GM12878 (cell line): Measurements from ENCODE around the gene ZNF775. TPM values are rescaled to one million over a fixed set of nuclear protein-coding genes. Genes with fewer than 3 reads are reported as not detected.

ENCODE experiments used
- BCLAF1 ChIP-seq: fragments of 450-650 bp; IDR thresholded peaks from 2 replicates; pipeline ENCODE4 v1.6.1; 2017; ENCODE audit warnings: antibody characterized with exemption, mild to moderate bottlenecking, moderate library complexity
- ETV6 ChIP-seq, 2 experiments: fragments of 450-650 bp in 1 of 2; IDR thresholded peaks in 1 of 2; conservative IDR thresholded peaks in 1 of 2; 2 replicates each; pipeline ENCODE4 v1.6.1; 2014; ENCODE audit warnings: antibody characterized with exemption in 1 of 2, borderline replicate concordance in 1 of 2, low read depth in 1 of 2, mild to moderate bottlenecking in 1 of 2, moderate library complexity in 1 of 2
- EZH2 ChIP-seq: IDR thresholded peaks from 2 replicates; pipeline ENCODE4 v1.6.1; 2012; ENCODE audit warnings: low read depth, mild to moderate bottlenecking, control low read depth, inconsistent platforms, low read length, borderline replicate concordance; ENCODE audit not compliant: control insufficient read depth
- HDAC2 ChIP-seq: fragments of 200-600 bp; sonication (generic); IDR thresholded peaks from 2 replicates; pipeline ENCODE4 v1.6.1; 2017
- KLF5 ChIP-seq: fragments of 450-650 bp; IDR thresholded peaks from 2 replicates; pipeline ENCODE4 v1.6.1; 2014; ENCODE audit warnings: mild to moderate bottlenecking; ENCODE audit not compliant: partially characterized antibody
- MLLT1 ChIP-seq: fragments of 450-650 bp; IDR thresholded peaks from 2 replicates; pipeline ENCODE4 v1.6.1; 2016; ENCODE audit warnings: mild to moderate bottlenecking
- MTA2 ChIP-seq: fragments of 450-650 bp; IDR thresholded peaks from 2 replicates; pipeline ENCODE4 v1.6.1; 2016; ENCODE audit warnings: low read depth, mild to moderate bottlenecking, moderate library complexity
- RELB ChIP-seq: fragments of 450-650 bp; IDR thresholded peaks from 2 replicates; pipeline ENCODE4 v1.6.1; 2017; ENCODE audit warnings: low read depth, mild to moderate bottlenecking, moderate library complexity
- TAF1 ChIP-seq: IDR thresholded peaks from 2 replicates; pipeline ENCODE4 v1.6.1; 2011; ENCODE audit warnings: mild to moderate bottlenecking, low read depth, low read length, borderline replicate concordance
- TCF3 ChIP-seq: IDR thresholded peaks from 2 replicates; pipeline ENCODE4 v1.6.1; 2012; ENCODE audit warnings: low read depth, mild to moderate bottlenecking, low read length, borderline replicate concordance; ENCODE audit not compliant: insufficient read depth
- ZZZ3 ChIP-seq: IDR thresholded peaks from 2 replicates; pipeline ENCODE4 v1.6.1; 2011; ENCODE audit warnings: low read depth; ENCODE audit not compliant: control insufficient read depth, insufficient read length
- polyA plus RNA-seq, 11 experiments: library from polyadenylated mRNA; depleted of rRNA in 4 of 11; unstranded in 6 of 11; stranded (reverse) in 5 of 11; fragments of >200 nt; fragmentation: Nextera tagmentation in 4 of 11; fragmentation: Illumina TruSeq in 1 of 11; extraction: Ambion mirVana in 4 of 11; extraction: Trizol in 1 of 11; gene quantifications; 1 replicate in 1 of 11; 2 replicates in 10 of 11; pipeline versions ENCODE4 v1.2.1 to v1.2.3, GENCODE V29; 2011 to 2016; ENCODE audit warnings: inconsistent platforms in 2 of 11, missing spikeins in 2 of 11, low read depth in 1 of 11
- total RNA-seq, 4 experiments: library from RNA; depleted of rRNA in 3 of 4; stranded (reverse); fragments of >200 nt in 3 of 4; fragmentation: Illumina TruSeq in 1 of 4; extraction: Trizol in 1 of 4; gene quantifications; 2 replicates each; pipeline versions ENCODE4 v1.2.1 to v1.2.3, GENCODE V29; 2013 to 2021
- TF ChIP-seq, protein P1 (sequence below): fragments of 150-350 bp; IDR thresholded peaks from 2 replicates; pipeline ENCODE4 v1.6.1; 2016; ENCODE audit warnings: low read depth, low read length
- TF ChIP-seq, protein P2 (sequence below): IDR thresholded peaks from 2 replicates; pipeline ENCODE4 v1.6.1; 2011; ENCODE audit warnings: low read depth, mild to moderate bottlenecking, low read length, moderate library complexity, borderline replicate concordance; ENCODE audit errors: extremely low read depth
- TF ChIP-seq, protein P3 (sequence below): fragments of 450-650 bp; formaldehyde crosslinking; IDR thresholded peaks from 2 replicates; pipeline ENCODE4 v1.4.0; 2020; ENCODE audit warnings: mild to moderate bottlenecking, moderate library complexity

Gene ZNF775
- total and polyA plus RNA-seq, 10 of the 15 experiments (the other 5 are each of a cell fraction or from before 2014, with no cell fraction given), result 0.05 to 14.3 (median 2.1) TPM

DNA sequence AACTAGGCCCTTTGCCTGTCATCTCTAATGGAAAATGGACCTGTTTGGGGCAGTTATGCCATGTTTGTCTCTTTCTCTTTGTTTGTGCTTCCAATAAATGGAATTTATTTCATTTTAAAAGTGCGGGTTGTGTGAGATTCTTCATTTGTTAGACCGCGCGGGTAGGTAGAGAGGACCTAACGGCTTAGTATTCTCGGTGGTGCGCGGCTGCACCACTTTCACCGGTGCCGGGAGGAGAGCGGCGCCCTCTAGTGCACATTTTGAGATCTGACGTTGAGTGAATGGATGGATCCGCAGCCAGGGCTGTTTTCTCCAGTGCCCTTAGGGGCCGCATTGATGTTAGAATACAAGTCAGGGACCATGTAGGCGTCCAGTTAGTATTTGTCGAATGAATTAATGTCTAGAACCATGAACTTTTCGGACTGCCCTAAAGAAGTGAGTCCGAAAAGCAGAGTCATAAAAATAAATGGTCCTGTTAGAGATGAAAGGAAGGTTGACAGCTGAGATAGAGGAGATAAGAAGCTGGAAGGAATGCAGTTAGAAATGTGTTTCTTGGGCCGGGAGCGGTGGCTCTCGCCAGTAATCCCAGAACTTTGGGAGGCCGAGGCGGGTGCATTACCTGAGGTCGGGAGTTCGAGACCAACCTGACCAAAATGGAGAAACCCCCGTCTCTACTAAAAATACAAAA lies 42.0 kb downstream of the ZNF775 start (continued):
- no peak for TF ChIP-seq ZZZ3
- TF ChIP-seq RELB, result 0 out of 2 replicates have a peak, but pooled peaks have one; percentile 18
- TF ChIP-seq, protein P1, sequence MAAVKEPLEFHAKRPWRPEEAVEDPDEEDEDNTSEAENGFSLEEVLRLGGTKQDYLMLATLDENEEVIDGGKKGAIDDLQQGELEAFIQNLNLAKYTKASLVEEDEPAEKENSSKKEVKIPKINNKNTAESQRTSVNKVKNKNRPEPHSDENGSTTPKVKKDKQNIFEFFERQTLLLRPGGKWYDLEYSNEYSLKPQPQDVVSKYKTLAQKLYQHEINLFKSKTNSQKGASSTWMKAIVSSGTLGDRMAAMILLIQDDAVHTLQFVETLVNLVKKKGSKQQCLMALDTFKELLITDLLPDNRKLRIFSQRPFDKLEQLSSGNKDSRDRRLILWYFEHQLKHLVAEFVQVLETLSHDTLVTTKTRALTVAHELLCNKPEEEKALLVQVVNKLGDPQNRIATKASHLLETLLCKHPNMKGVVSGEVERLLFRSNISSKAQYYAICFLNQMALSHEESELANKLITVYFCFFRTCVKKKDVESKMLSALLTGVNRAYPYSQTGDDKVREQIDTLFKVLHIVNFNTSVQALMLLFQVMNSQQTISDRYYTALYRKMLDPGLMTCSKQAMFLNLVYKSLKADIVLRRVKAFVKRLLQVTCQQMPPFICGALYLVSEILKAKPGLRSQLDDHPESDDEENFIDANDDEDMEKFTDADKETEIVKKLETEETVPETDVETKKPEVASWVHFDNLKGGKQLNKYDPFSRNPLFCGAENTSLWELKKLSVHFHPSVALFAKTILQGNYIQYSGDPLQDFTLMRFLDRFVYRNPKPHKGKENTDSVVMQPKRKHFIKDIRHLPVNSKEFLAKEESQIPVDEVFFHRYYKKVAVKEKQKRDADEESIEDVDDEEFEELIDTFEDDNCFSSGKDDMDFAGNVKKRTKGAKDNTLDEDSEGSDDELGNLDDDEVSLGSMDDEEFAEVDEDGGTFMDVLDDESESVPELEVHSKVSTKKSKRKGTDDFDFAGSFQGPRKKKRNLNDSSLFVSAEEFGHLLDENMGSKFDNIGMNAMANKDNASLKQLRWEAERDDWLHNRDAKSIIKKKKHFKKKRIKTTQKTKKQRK, result no peak
- TF ChIP-seq TAF1, result no peak
- no peak for TF ChIP-seq EZH2
- TF ChIP-seq, protein P2, sequence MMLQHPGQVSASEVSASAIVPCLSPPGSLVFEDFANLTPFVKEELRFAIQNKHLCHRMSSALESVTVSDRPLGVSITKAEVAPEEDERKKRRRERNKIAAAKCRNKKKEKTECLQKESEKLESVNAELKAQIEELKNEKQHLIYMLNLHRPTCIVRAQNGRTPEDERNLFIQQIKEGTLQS, result no peak
- TF ChIP-seq KLF5, result no peak
- TF ChIP-seq MTA2, result no peak
- 0 out of 2 replicates have a peak, but pooled peaks have one; percentile 14 for TF ChIP-seq MLLT1
- TF ChIP-seq TCF3, result no peak
- no peak for TF ChIP-seq BCLAF1
- TF ChIP-seq, protein P3, sequence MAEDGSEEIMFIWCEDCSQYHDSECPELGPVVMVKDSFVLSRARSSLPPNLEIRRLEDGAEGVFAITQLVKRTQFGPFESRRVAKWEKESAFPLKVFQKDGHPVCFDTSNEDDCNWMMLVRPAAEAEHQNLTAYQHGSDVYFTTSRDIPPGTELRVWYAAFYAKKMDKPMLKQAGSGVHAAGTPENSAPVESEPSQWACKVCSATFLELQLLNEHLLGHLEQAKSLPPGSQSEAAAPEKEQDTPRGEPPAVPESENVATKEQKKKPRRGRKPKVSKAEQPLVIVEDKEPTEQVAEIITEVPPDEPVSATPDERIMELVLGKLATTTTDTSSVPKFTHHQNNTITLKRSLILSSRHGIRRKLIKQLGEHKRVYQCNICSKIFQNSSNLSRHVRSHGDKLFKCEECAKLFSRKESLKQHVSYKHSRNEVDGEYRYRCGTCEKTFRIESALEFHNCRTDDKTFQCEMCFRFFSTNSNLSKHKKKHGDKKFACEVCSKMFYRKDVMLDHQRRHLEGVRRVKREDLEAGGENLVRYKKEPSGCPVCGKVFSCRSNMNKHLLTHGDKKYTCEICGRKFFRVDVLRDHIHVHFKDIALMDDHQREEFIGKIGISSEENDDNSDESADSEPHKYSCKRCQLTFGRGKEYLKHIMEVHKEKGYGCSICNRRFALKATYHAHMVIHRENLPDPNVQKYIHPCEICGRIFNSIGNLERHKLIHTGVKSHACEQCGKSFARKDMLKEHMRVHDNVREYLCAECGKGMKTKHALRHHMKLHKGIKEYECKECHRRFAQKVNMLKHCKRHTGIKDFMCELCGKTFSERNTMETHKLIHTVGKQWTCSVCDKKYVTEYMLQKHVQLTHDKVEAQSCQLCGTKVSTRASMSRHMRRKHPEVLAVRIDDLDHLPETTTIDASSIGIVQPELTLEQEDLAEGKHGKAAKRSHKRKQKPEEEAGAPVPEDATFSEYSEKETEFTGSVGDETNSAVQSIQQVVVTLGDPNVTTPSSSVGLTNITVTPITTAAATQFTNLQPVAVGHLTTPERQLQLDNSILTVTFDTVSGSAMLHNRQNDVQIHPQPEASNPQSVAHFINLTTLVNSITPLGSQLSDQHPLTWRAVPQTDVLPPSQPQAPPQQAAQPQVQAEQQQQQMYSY (CRISPR knock-in tag), result no peak
- TF ChIP-seq HDAC2, result no peak
- TF ChIP-seq ETV6 (conservative IDR thresholded peaks at IDR 0.05 in 1 of 2, IDR thresholded peaks at IDR 0.05 in 1 of 2; ENCODE audit: borderline replicate concordance in 1 of 2, low read depth in 1 of 2), result no peak
